Measurements from ENCODE around the gene COQ7.

The COQ7 gene

GRCh38 chr16:19086322-19087199, 19.1 kb downstream of the COQ7 start:
- DNase-seq (ENCODE audit: low read depth): peak; percentile 91

GRCh38 chr16:19088341-19088916, 21.0 kb downstream of the COQ7 start:
- DNase-seq (ENCODE audit: low read depth): no peak

GRCh38 chr16:19089410-19089955, 22.1 kb downstream of the COQ7 start:
- DNase-seq (ENCODE audit: low read depth): no peak

GRCh38 chr16:19090916-19091315, 23.5 kb downstream of the COQ7 start:
- no peak for DNase-seq (ENCODE audit: low read depth)

- DNase-seq (ENCODE audit: low read depth): no peak
These were observed 25.4 kb downstream of the COQ7 start for GRCh38 chr16:19092653-19093410.

- no peak for DNase-seq (ENCODE audit: low read depth)
These were observed 26.5 kb downstream of the COQ7 start for GRCh38 chr16:19093631-19094541.

GRCh38 chr16:19094542-19095365, 27.3 kb downstream of the COQ7 start:
- DNase-seq (ENCODE audit: low read depth): no peak

GRCh38 chr16:19095654-19096053, 28.2 kb downstream of the COQ7 start:
- no peak for DNase-seq (ENCODE audit: low read depth)

- no peak for DNase-seq (ENCODE audit: low read depth)
These were observed 30.8 kb downstream of the COQ7 start for GRCh38 chr16:19098173-19098572.

- DNase-seq (ENCODE audit: low read depth): peak; percentile 62
These were observed 34.9 kb downstream of the COQ7 start for GRCh38 chr16:19102187-19102872.

GRCh38 chr16:19104607-19105006, 37.2 kb downstream of the COQ7 start:
- no peak for DNase-seq (ENCODE audit: low read depth)

GRCh38 chr16:19105131-19105530, 37.7 kb downstream of the COQ7 start:
- no peak for DNase-seq (ENCODE audit: low read depth)

GRCh38 chr16:19105891-19106624, 38.6 kb downstream of the COQ7 start:
- peak; percentile 37 for DNase-seq (ENCODE audit: low read depth)

- DNase-seq (ENCODE audit: low read depth): no peak
These were observed 39.2 kb downstream of the COQ7 start for GRCh38 chr16:19106625-19107020.

- DNase-seq (ENCODE audit: low read depth): no peak
These were observed 41.2 kb downstream of the COQ7 start for GRCh38 chr16:19108409-19109287.

GRCh38 chr16:19109288-19109664, 41.9 kb downstream of the COQ7 start:
- no peak for DNase-seq (ENCODE audit: low read depth)

GRCh38 chr16:19110537-19111360, 43.3 kb downstream of the COQ7 start:
- DNase-seq (ENCODE audit: low read depth): no peak

GRCh38 chr16:19112099-19112407, 44.6 kb downstream of the COQ7 start:
- DNase-seq (ENCODE audit: low read depth): no peak
